ENCODE measurements around the gene C2CD2.

DNA sequence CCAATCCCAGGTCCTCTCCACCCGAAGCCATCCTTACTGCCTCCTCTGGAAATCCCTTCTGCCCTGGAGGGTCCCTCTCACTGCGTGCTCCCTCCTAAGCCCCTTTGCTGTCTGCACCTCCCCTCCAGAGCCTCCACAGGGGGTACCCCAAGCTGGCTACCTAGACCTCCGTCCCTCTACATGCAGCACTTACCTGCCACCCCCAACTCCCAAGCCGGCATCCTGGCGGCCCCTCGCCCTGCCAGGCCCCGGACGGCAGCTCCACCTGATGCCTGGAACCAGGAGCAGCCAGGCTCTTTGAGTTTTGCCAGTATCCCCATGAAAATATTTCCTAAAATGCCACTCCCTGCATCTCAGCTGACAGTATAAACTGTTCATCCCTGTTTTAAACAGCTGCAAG, 78.7 kb downstream of the C2CD2 start:
- no peak for TF ChIP-seq POLR2A (IDR thresholded peaks at IDR 0.05)
- TF ChIP-seq, protein P1, sequence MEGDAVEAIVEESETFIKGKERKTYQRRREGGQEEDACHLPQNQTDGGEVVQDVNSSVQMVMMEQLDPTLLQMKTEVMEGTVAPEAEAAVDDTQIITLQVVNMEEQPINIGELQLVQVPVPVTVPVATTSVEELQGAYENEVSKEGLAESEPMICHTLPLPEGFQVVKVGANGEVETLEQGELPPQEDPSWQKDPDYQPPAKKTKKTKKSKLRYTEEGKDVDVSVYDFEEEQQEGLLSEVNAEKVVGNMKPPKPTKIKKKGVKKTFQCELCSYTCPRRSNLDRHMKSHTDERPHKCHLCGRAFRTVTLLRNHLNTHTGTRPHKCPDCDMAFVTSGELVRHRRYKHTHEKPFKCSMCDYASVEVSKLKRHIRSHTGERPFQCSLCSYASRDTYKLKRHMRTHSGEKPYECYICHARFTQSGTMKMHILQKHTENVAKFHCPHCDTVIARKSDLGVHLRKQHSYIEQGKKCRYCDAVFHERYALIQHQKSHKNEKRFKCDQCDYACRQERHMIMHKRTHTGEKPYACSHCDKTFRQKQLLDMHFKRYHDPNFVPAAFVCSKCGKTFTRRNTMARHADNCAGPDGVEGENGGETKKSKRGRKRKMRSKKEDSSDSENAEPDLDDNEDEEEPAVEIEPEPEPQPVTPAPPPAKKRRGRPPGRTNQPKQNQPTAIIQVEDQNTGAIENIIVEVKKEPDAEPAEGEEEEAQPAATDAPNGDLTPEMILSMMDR (IDR thresholded peaks at IDR 0.05): no peak

All from right lobe of liver (tissue), 4 donors.